NCI-H524 (cell line): Measurements from ENCODE around the gene GAA.
"Not testable (repeated sequence)": the region's sequence is repeated elsewhere in the genome, so short reads cannot be mapped to it uniquely, and the experiment has no call there.

ENCODE experiments used
- DNase-seq, 2 experiments: peaks; one replicate each; lab custom pipeline; 2025; lab: John Stamatoyannopoulos, UW

The GAA gene

GRCh38 chr17:80083136-80083661, 18.2 kb upstream of the GAA start:
- DNase-seq, result no peak

GRCh38 chr17:80084773-80085172, 16.6 kb upstream of the GAA start:
- DNase-seq, result no peak

DNA sequence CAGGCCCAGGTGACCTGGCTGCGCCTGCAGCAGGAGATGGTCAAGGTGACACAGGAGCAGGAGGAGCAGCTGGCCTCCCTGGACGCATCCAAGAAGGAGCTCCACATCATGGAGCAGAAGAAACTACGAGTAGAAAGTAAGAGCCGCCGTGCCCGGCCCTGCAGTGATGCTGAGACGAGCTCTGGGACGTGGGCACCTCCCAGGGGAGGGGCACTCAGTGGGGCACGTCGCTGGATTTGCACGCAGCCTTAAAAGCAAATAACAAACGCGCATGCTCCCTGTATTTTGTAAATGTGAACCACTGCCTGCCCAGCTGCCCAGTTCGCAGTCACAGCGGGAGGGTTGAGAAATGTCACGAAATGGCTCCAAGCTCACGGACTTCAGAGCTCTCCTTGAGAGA, 15.3 kb upstream of the GAA start:
- no peak for DNase-seq

DNA sequence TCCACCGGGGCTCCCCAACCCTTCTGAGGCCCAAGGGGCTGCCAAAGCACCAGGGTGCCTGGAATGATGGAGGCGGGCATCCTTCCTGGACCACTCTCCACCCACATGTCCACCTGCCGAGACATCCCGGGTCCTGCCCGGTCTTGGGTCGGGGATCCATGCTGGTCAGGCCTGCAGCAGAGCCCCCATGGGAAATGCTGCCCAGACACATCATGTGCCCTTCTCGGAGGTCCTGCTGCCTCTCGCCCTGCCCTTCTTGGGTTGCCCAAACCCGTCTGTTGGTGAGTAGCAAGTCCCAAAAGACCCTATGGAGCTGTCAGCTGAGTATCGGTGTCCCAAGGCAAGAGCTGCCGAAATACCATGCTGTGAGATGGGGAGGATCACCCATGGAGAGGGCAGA, 14.8 kb upstream of the GAA start:
- no peak for DNase-seq

DNA sequence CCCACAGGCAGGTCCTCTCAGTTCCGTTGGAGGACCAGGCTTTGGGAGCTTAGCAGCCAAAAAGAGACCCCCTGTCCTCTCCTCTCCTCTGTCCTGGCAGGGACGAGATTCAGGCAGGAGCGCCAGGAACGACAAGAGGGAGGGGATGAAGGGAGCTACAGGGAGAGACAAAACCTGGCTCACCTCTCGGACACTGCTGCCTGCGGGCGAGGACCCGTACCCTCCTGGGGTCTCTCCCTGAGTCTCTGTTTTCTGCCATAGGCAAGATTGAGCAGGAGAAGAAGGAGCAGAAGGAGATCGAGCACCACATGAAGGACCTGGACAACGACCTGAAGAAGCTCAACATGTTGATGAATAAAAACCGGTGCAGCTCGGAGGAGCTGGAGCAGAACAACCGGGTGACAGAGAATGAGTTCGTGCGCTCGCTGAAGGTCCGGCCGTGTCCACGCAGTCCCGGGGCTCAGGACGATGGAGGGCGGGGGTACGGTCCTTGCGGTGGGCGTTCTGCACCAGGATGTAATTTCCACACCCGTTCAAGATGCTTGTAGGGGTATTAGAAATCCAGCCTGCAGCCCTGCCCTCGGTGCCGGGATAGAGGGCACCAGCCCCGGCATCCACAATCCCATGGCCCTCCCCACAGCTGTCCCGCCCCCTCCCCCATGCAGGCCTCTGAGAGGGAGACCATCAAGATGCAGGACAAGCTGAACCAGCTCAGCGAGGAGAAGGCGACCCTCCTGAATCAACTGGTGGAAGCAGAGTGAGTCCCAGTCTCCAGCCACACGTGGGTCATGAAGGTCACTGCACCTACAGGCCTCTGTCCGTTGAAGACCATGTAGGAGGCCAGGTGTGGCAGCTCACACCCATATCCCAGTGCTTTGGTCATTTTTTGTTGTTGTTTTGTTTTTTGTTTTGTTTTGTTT, 13.8 kb upstream of the GAA start:
- no peak for DNase-seq

GRCh38 chr17:80089762-80090161, 11.6 kb upstream of the GAA start:
- DNase-seq, result no peak

GRCh38 chr17:80090164-80090563, 11.2 kb upstream of the GAA start:
- DNase-seq, result not testable (repeated sequence)

GRCh38 chr17:80091376-80091775, 10.0 kb upstream of the GAA start:
- no peak for DNase-seq

DNA sequence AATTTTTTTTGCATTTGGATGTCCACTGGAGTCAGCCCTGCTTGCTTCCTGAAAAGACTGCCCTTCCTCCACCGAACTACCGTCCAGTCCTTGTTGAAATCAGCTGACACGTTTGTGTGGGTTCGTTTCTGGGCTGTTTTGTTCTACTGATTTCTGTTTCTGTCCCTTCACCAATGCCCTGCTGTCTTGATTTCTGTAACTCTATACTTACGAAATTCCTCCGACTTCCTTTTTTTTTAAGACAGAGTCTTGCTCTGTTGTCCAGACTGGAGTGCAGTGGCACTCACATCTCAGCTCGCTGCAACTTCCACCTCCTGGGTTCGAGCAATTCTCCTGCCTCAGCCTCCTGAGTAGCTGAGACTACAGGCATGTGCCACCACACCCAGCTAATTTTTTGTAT, 8.4 kb upstream of the GAA start:
- DNase-seq, result no peak

DNA sequence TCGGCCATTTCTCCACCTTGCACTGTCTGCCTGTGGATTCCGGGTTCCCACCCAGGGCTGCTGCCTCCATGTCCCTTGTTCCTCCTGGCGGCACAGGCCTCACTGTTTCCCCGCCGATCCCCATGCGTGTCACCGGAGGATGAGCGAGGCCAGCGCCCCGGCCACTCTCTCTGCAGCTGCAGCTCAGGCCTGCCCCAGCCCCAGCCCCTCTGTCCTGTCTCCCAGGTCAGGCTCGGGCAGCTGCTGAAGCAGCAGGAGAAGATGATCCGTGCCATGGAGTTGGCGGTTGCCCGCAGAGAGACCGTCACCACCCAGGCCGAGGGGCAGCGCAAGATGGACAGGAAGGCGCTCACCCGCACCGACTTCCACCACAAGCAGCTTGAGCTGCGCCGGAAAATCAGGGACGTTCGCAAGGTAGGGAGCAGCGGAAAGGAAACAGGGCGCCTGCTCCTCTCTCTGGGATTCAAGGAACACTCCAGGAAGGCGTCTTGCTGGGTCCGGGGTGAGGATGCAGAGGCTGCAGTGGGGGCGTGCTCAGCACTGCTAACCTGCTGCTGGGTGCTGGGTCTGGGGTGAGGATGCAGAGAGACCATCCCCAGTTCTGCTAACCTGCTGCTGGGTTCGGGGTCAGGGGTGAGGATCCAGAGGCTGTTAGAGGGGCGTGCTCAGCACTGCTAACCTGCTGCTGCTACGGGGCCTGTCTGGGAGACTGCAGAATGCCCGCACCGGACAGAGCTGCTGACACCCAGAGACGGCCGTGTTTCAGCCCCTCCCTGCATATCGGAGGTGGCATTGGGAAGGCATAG, 6.1 kb upstream of the GAA start:
- DNase-seq, result no peak

DNA sequence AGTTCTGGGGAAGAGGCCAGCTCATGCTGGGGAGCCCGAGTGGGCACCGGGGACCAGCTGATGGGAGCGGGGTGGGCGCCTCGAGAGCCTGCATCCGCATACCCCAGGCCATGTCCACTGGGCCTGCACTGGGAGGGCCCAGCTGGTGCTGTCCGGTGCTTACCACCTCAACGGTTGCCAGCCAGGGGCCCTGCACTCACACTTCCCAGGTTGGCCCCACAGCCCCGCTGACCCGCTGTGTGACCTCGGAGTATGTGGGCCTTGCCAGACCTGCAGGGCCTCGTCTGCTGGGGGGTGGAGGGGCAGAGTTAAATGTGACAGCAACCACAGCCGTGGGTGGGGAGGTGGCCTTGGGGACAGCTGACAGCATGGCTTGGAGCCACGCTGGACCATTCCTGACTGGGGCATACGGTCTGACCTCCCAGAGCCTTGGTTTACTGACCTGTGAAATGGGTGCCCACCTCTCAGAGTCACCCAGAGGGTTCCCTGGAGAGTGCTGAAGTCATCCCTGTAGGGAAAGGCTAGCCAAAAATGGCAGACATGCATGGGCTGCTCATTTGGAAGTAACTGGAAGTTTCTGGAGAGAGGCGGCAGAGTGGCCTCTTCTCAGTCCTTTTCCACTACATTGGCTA, 5.4 kb upstream of the GAA start:
- no peak for DNase-seq

- DNase-seq, result no peak
These were observed 4.8 kb upstream of the GAA start for GRCh38 chr17:80096561-80097021.

GRCh38 chr17:80097127-80097621, 4.2 kb upstream of the GAA start:
- no peak for DNase-seq

DNA sequence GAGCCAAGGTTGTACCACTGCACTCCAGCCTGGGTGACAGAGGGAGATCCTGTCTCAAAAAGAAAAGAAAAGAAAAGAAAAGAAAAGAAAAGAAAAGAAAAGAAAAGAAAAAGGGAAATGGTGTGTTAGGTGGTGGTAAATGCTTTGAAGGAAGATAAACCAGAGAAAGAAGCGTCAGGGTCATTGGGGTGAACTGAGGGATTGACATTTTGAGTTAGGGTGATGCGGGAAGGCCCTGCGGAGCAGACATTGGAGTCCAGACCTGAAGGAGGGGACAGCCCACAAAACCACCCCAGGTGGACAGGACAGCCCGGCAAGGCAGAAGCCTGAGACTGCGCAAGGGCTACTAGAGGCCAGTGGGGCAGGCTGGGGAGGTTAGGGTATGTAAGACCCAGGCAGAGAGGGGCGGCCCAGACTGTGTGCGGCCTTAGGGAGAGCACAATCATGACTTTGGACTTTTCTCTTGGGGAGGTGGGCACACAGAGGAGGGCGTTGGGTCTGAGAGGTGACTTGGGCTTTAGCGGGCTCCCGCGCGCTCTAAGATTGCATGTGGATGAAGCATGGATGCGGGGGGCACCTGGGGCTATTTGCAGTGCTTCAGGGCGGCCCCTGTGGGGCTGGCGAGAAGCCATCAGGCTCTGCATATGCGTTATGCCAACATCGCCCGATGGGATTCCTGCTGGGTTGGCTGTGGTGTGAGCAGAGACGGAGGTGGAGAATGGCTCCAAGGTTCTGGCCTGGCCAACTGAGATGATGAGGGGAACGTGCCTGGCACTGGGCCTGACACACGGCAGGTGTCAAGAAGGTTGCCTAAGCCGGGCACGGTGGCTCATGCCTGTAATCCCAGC, 3.3 kb upstream of the GAA start:
- no peak for DNase-seq

GRCh38 chr17:80099291-80100034, 1.9 kb upstream of the GAA start:
- no peak for DNase-seq

DNA sequence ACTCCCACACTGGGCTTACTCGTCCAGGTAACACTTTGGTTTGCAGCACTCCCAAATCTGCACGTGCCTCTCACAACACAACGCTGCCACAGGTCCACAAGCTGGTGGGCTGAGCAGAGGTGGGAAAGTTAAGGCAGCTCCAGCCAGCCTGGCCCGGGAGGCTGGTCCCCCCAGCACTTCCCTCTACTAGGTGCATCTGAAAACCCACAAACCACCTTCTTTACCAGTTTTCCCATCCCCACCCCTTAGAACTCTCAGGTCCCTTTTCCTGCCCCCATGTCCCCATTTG, 1.4 kb upstream of the GAA start:
- no peak for DNase-seq

GRCh38 chr17:80101946-80102663, 724 bp downstream of the GAA start:
- DNase-seq, result peak; percentile 82 to 89

- DNase-seq, result no peak
These were observed 1.5 kb downstream of the GAA start for GRCh38 chr17:80102664-80103448.

DNA sequence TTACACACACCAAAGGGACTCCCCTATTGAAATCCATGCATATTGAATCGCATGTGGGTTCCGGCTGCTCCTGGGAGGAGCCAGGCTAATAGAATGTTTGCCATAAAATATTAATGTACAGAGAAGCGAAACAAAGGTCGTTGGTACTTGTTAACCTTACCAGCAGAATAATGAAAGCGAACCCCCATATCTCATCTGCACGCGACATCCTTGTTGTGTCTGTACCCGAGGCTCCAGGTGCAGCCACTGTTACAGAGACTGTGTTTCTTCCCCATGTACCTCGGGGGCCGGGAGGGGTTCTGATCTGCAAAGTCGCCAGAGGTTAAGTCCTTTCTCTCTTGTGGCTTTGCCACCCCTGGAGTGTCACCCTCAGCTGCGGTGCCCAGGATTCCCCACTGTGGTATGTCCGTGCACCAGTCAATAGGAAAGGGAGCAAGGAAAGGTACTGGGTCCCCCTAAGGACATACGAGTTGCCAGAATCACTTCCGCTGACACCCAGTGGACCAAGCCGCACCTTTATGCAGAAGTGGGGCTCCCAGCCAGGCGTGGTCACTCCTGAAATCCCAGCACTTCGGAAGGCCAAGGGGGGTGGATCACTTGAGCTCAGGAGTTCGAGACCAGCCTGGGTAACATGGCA, 2.2 kb downstream of the GAA start:
- DNase-seq, result no peak
